ENCODE measurements around the gene CCL24. TPM values are rescaled to one million over a fixed set of nuclear protein-coding genes. Genes with fewer than 3 reads are reported as not detected.

The CCL24 gene
- total RNA-seq, 2 donors from 2014 or later: not detected

GRCh38 chr7:75806560-75807307 is 6.9 kb downstream of the CCL24 start:
- H3K36me3 ChIP-seq: no peaks in the 10 kb centered on the region
- no peak overlapping the region for H3K27ac ChIP-seq
- no peaks in the 10 kb centered on the region for H3K9me3 ChIP-seq
- DNase-seq (ENCODE audit: low spot score): no peak
- H3K4me1 ChIP-seq (replicated peaks): no peaks in the 10 kb centered on the region
- TF ChIP-seq POLR2AphosphoS5 (IDR thresholded peaks at IDR 0.05): no peak
- no peak for TF ChIP-seq CTCF (IDR thresholded peaks at IDR 0.05)
- TF ChIP-seq POLR2A (IDR thresholded peaks at IDR 0.05): no peak
- H3K4me3 ChIP-seq: no peak overlapping the region
- intact Hi-C loops (cut with DNase I): no loop called here
- WGBS: 100% methylated on average over 4 of the region's 4 CpGs
- no peaks in the 10 kb centered on the region for H3K27me3 ChIP-seq (replicated peaks; ENCODE audit: insufficient read depth)

GRCh38 chr7:75804705-75805104 is 8.9 kb downstream of the CCL24 start:
- Histone ChIP-seq H3K4me1 (replicated peaks) (no peaks in the 10 kb centered on the region), H3K4me3 (no peak overlapping the region), H3K9me3 (no peaks in the 10 kb centered on the region), H3K36me3 (no peaks in the 10 kb centered on the region), H3K27ac (no peak overlapping the region), H3K27me3 (replicated peaks; ENCODE audit: insufficient read depth) (no peaks in the 10 kb centered on the region)
- no peak for DNase-seq (ENCODE audit: low spot score)
- intact Hi-C loops (cut with DNase I): no loop called here
- no peak for TF ChIP-seq POLR2A (IDR thresholded peaks at IDR 0.05)
- no peak for TF ChIP-seq CTCF (IDR thresholded peaks at IDR 0.05)
- TF ChIP-seq POLR2AphosphoS5 (IDR thresholded peaks at IDR 0.05): no peak
- 52% methylated on average over 5 of the region's 5 CpGs for WGBS

- Histone ChIP-seq H3K4me3 (no peak overlapping the region), H3K27ac (no peak overlapping the region), H3K9me3 (no peaks in the 10 kb centered on the region), H3K27me3 (replicated peaks; ENCODE audit: insufficient read depth) (no peaks in the 10 kb centered on the region), H3K36me3 (no peaks in the 10 kb centered on the region), H3K4me1 (replicated peaks) (no peaks in the 10 kb centered on the region)
- WGBS: 88% methylated on average over 2 of the region's 2 CpGs
- intact Hi-C loops (cut with DNase I): no loop called here
- TF ChIP-seq POLR2A (IDR thresholded peaks at IDR 0.05) (no peak), POLR2AphosphoS5 (IDR thresholded peaks at IDR 0.05) (no peak), CTCF (IDR thresholded peaks at IDR 0.05) (no peak)
- no peak for DNase-seq (ENCODE audit: low spot score)
Measured at GRCh38 chr7:75804004-75804403, 9.6 kb downstream of the CCL24 start.

- no peak overlapping the region for H3K4me3 ChIP-seq
Measured at GRCh38 chr7:75802552-75802821, 11.1 kb downstream of the CCL24 start.

More at GRCh38 chr7:75802552-75802821, 11.1 kb downstream of the CCL24 start:
- no peaks in the 10 kb centered on the region for H3K4me1 ChIP-seq (replicated peaks)
- DNase-seq (ENCODE audit: low spot score): no peak
- no peak for TF ChIP-seq POLR2A (IDR thresholded peaks at IDR 0.05)
- TF ChIP-seq POLR2AphosphoS5 (IDR thresholded peaks at IDR 0.05): no peak
- no peak for TF ChIP-seq CTCF (IDR thresholded peaks at IDR 0.05)
- 88% methylated on average over 5 of the region's 5 CpGs for WGBS
- no peaks in the 10 kb centered on the region for H3K36me3 ChIP-seq
- H3K27ac ChIP-seq: no peak overlapping the region
- no peaks in the 10 kb centered on the region for H3K27me3 ChIP-seq (replicated peaks; ENCODE audit: insufficient read depth)
- no peaks in the 10 kb centered on the region for H3K9me3 ChIP-seq
- intact Hi-C loops (cut with DNase I): no loop called here
